ENCODE results near the gene C17orf114.

GRCh38 chr17:4837471-4838308 is 35.6 kb upstream of the C17orf114 start:
- TF ChIP-seq CTCF (IDR thresholded peaks at IDR 0.05) (no peak), POLR2A (IDR thresholded peaks at IDR 0.05) (no peak)
